GM12878 (cell line): ENCODE data around the gene FNDC11. TPM values are rescaled to one million over a fixed set of nuclear protein-coding genes. Genes with fewer than 3 reads are reported as not detected.

Source experiments
- ASH2L ChIP-seq: fragments of 300-600, 200-600 bp; sonication (generic); IDR thresholded peaks from 2 replicates; pipeline ENCODE4 v1.6.1; 2017; ENCODE audit warnings: low read depth, mild to moderate bottlenecking, borderline replicate concordance
- EP300 ChIP-seq, 2 experiments: fragments of 150-350 bp in 1 of 2; IDR thresholded peaks; 2 replicates each; pipeline ENCODE4 v1.6.1; 2011 to 2012; ENCODE audit warnings: low read depth in 2 of 2, low read length in 2 of 2, borderline replicate concordance in 1 of 2, improper control_type of control experiment in 1 of 2, inconsistent platforms in 1 of 2; ENCODE audit not compliant: control insufficient read depth in 1 of 2
- GATAD2B ChIP-seq: fragments of 450-650 bp; conservative IDR thresholded peaks from 2 replicates; pipeline ENCODE4 v1.6.1; 2017; ENCODE audit warnings: low read depth, mild to moderate bottlenecking, moderate library complexity
- IRF3 ChIP-seq: fragments of 450-650 bp; IDR thresholded peaks from 2 replicates; pipeline ENCODE4 v1.6.1; 2014; ENCODE audit warnings: mild to moderate bottlenecking
- KDM1A ChIP-seq: fragments of 200-600 bp; sonication (generic); IDR thresholded peaks from 2 replicates; pipeline ENCODE4 v1.6.1; 2016; ENCODE audit warnings: borderline replicate concordance
- MTA2 ChIP-seq: fragments of 450-650 bp; IDR thresholded peaks from 2 replicates; pipeline ENCODE4 v1.6.1; 2016; ENCODE audit warnings: low read depth, mild to moderate bottlenecking, moderate library complexity
- MTA3 ChIP-seq: IDR thresholded peaks from 2 replicates; pipeline ENCODE4 v1.6.1; 2012; ENCODE audit warnings: low read length, inconsistent platforms, borderline replicate concordance
- POLR2A ChIP-seq: IDR thresholded peaks from 2 replicates; pipeline ENCODE4 v1.6.1; 2011; ENCODE audit warnings: low read depth, mild to moderate bottlenecking, low read length
- POLR2AphosphoS2 ChIP-seq: IDR thresholded peaks from 2 replicates; pipeline ENCODE4 v1.6.1; 2011; ENCODE audit warnings: low read depth, mild to moderate bottlenecking, low read length, improper control_type of control experiment, moderate library complexity
- PRDM15 ChIP-seq: fragments of 450-650 bp; formaldehyde crosslinking; IDR thresholded peaks from 2 replicates; pipeline ENCODE4 v1.4.0; 2020; ENCODE audit warnings: mild to moderate bottlenecking, moderate library complexity
- RBBP5 ChIP-seq: fragments of 200-600 bp; sonication (generic); conservative IDR thresholded peaks from 2 replicates; pipeline ENCODE4 v1.6.1; 2016
- REST ChIP-seq: IDR thresholded peaks from 2 replicates; pipeline ENCODE4 v1.6.1; 2012; ENCODE audit warnings: mild to moderate bottlenecking, low read depth, low read length
- RUNX3 ChIP-seq: IDR thresholded peaks from 2 replicates; pipeline ENCODE4 v1.6.1; 2012; ENCODE audit warnings: low read length, inconsistent platforms
- SMARCA5 ChIP-seq: fragments of 450-650 bp; IDR thresholded peaks from 2 replicates; pipeline ENCODE4 v1.6.1; 2017; ENCODE audit warnings: mild to moderate bottlenecking
- TARDBP ChIP-seq: IDR thresholded peaks from 2 replicates; pipeline ENCODE4 v1.6.1; 2016; ENCODE audit warnings: borderline replicate concordance
- TCF7 ChIP-seq: IDR thresholded peaks from 2 replicates; pipeline ENCODE4 v1.6.1; 2014; ENCODE audit warnings: antibody characterized with exemption, borderline replicate concordance
- YBX1 ChIP-seq: fragments of 450-650 bp; IDR thresholded peaks from 2 replicates; pipeline ENCODE4 v1.6.1; 2016; ENCODE audit warnings: antibody characterized with exemption
- ZBTB40 ChIP-seq: fragments of 450-650 bp; IDR thresholded peaks from 2 replicates; pipeline ENCODE4 v1.6.1; 2016; ENCODE audit warnings: mild to moderate bottlenecking, moderate library complexity, borderline replicate concordance
- ZSCAN29 ChIP-seq: fragments of 450-650 bp; IDR thresholded peaks from 2 replicates; pipeline ENCODE4 v1.6.1; 2017; ENCODE audit warnings: mild to moderate bottlenecking, moderate library complexity
- polyA plus RNA-seq, 11 experiments: library from polyadenylated mRNA; depleted of rRNA in 4 of 11; unstranded in 6 of 11; stranded (reverse) in 5 of 11; fragments of >200 nt; fragmentation: Nextera tagmentation in 4 of 11; fragmentation: Illumina TruSeq in 1 of 11; extraction: Ambion mirVana in 4 of 11; extraction: Trizol in 1 of 11; gene quantifications; 1 replicate in 1 of 11; 2 replicates in 10 of 11; pipeline versions ENCODE4 v1.2.1 to v1.2.3, GENCODE V29; 2011 to 2016; ENCODE audit warnings: inconsistent platforms in 2 of 11, missing spikeins in 2 of 11, low read depth in 1 of 11
- total RNA-seq, 4 experiments: library from RNA; depleted of rRNA in 3 of 4; stranded (reverse); fragments of >200 nt in 3 of 4; fragmentation: Illumina TruSeq in 1 of 4; extraction: Trizol in 1 of 4; gene quantifications; 2 replicates each; pipeline versions ENCODE4 v1.2.1 to v1.2.3, GENCODE V29; 2013 to 2021

Gene FNDC11
- total and polyA plus RNA-seq, 10 of the 15 experiments (the other 5 are each of a cell fraction or from before 2014, with no cell fraction given), result 0.09 to 0.72 (median 0.34) TPM; not detected in 2

- TF ChIP-seq ZBTB40 (peak; percentile 42; the same call in 1 of the 2 replicates), RUNX3 (peak; percentile 33), YBX1 (no peak), KDM1A (no peak), TCF7 (no peak), EP300 (IDR thresholded peaks at IDR 0.05; ENCODE audit: borderline replicate concordance in 1 of 2, control insufficient read depth in 1 of 2, low read depth in 2 of 2, low read length in 2 of 2) (0 out of 4 replicates have a peak, but pooled peaks of 1 of the 2 experiments have one; percentile 18), TARDBP (no peak), POLR2AphosphoS2 (no peak), MTA2 (peak; percentile 63; the same call in 1 of the 2 replicates), GATAD2B (no peak), RBBP5 (no peak), PRDM15 (no peak), ASH2L (0 out of 2 replicates have a peak, but pooled peaks have one; percentile 48), MTA3 (no peak), ZSCAN29 (0 out of 2 replicates have a peak, but pooled peaks have one; percentile 55), IRF3 (no peak), POLR2A (0 out of 2 replicates have a peak, but pooled peaks have one; percentile 36), SMARCA5 (no peak), REST (no peak)
These were observed 11.3 kb upstream of the FNDC11 start (continued) for GRCh38 chr20:63542696-63543095.
